Inflammatory macrophage treated with lipopolysaccharide for 1 hour (primary cell): Measurements from ENCODE around the gene GDF2.

Experiments
- DNase-seq, 2 donors: peaks; one replicate each; pipeline ENCODE4 v3.0.0-alpha.2; 2020 to 2022

GDF2 gene

GRCh38 chr10:47370878-47371277 is 48.6 kb downstream of the GDF2 start:
- DNase-seq = no peak

DNA sequence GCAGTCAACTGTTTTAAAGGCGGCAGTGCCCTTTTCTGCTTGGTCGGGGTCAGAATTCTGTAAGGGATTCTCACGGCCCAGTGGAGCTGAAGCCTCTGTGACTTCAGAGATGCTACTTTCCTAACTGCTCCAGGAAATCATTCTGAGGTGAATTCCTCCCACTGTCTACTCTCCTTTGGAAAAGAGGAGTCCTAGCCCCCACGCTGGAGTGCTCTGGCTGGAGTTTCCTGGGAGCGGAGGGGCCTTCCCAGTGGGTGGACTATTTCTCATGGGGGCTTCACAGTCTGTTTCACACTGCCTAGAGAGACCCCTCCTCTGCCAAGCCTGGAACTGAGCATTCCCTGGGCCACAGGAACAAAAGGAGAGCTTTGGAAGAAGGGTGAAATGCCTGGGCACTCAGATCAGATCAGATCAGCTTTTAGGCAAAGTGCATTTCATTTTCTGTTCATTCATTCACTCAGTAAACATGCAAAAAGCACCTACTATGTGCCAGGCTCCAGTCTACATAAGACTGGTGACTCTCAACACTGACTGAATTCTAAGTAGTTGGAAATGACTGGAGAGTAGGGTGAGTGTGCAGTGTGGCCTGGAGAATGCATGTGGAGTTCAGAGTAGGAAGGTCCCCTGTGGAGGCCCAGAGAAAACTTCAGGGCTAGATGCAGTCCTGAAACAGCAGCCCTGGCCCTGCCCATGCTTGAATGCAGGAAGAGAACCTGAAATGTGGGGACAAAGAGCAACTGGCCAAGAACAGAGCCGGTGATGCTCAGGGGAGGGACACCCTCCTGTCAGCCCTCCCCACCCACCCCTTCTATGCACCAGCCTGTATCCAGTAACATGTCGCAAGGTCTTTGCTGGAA is 49.6 kb downstream of the GDF2 start:
- no peak for DNase-seq

DNA sequence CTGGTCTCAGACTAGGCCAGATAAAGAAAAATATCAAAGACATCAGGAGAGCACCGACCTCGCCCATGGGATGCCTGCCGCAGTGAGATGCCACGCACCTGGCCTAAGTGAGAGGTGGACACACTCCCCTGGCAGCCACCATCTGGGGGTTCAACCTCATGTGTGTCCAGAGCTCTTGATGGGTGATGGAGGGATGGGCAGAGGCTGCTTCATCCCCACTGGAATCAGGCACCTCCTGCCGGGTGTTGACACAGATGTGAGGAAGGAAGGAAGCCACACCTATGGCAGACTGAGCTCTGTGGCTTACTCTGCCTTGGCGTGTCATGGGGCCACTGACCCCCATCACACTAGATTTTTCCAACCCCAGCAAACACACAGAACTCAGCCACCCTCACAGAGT is 50.5 kb downstream of the GDF2 start:
- DNase-seq = no peak

GRCh38 chr10:47374611-47375536 is 52.6 kb downstream of the GDF2 start:
- DNase-seq = no peak

DNA sequence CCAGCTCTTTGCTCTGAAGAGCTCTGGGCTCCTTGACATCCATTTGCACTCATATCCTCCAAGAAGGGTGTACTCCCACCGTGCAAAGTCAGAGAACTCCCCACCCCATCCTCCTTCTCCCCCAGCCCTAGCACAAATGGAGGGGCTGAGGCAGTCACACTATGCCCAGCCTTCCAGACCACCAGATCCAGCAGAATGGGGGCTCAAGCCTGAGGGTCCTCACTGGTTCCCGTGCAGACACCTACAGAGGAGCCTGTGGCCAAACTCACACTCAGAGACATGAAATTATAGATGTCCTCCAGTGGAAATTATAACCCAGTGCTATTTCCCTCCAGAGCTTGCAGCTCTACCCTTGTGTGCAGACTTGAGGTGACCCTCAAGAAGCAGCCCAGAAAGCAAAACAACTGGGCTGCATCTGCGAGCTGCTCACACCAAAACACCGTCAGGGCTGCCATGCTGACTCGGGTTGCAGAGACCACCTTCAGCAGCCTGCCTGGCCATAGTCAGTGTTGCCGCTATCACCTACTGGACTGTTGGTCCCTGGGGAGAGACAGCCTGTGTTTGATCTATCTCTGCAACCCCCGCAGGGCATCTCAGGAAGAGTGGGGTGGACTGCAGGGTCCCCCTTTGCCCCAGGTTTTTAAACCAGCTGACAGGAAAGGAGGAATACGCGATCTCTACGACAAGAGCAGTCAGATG is 54.4 kb downstream of the GDF2 start:
- no peak for DNase-seq
